Muscle of leg (tissue), 11 donors: Measurements from ENCODE around the gene TAF6L. TPM values are rescaled to one million over a fixed set of nuclear protein-coding genes. Genes with fewer than 3 reads are reported as not detected.
A peak's percentile ranks its signal among the peaks of the same experiment; 100 is the strongest.
"Not testable (repeated sequence)": the region's sequence is repeated elsewhere in the genome, so short reads cannot be mapped to it uniquely, and the experiment has no call there.

Experiments
- DNase-seq: peaks from one replicate; pipeline ENCODE4 v3.0.0; 2013
- H3K27ac ChIP-seq: one replicate; pipeline ENCODE4 v1.5.1; 2013; ENCODE audit warnings: mild to moderate bottlenecking, low read length, control low read depth
- H3K27me3 ChIP-seq: one replicate; pipeline ENCODE4 v1.6.1; 2013; ENCODE audit warnings: low read length; ENCODE audit not compliant: control insufficient read depth, insufficient read depth
- H3K36me3 ChIP-seq: one replicate; pipeline ENCODE4 v1.6.1; 2013; ENCODE audit warnings: low read length; ENCODE audit not compliant: control insufficient read depth, insufficient read depth
- H3K4me1 ChIP-seq: one replicate; pipeline ENCODE4 v1.6.1; 2013; ENCODE audit warnings: low read length; ENCODE audit not compliant: control insufficient read depth, insufficient read depth
- H3K4me3 ChIP-seq: one replicate; pipeline ENCODE4 v1.5.1; 2013; ENCODE audit warnings: low read length, control low read depth
- H3K9me3 ChIP-seq: replicated peaks from 2 replicates; pipeline ENCODE4 v1.6.1; 2013; ENCODE audit warnings: low read depth, low read length; ENCODE audit not compliant: control insufficient read depth
- WGBS: methylation state at CpG from one replicate; pipeline ENCODE4 v1.1.5; 2013; ENCODE audit warnings: missing lambda C conversion rate; ENCODE audit not compliant: insufficient coverage; 5-methylcytosine and 5-hydroxymethylcytosine counted together
- polyA plus RNA-seq, 8 donors: library from polyadenylated mRNA; unstranded; fragments of 120-200 nt; gene quantifications; one replicate each; pipeline versions ENCODE4 v1.2.1 to v1.2.3, GENCODE V29; 2013; ENCODE audit warnings: inconsistent platforms in 1 of 8, low replicate concordance in 1 of 8; ENCODE audit not compliant: insufficient read length in 8 of 8, insufficient read depth in 1 of 8
- total RNA-seq: library from RNA; stranded (reverse); fragments of 120-200 nt; gene quantifications from one replicate; pipeline ENCODE4 v1.2.4, GENCODE V29; 2013

The TAF6L gene
- total and polyA plus RNA-seq, 9 donors, result 12.7 to 21.5 (median 17.2) TPM

DNA sequence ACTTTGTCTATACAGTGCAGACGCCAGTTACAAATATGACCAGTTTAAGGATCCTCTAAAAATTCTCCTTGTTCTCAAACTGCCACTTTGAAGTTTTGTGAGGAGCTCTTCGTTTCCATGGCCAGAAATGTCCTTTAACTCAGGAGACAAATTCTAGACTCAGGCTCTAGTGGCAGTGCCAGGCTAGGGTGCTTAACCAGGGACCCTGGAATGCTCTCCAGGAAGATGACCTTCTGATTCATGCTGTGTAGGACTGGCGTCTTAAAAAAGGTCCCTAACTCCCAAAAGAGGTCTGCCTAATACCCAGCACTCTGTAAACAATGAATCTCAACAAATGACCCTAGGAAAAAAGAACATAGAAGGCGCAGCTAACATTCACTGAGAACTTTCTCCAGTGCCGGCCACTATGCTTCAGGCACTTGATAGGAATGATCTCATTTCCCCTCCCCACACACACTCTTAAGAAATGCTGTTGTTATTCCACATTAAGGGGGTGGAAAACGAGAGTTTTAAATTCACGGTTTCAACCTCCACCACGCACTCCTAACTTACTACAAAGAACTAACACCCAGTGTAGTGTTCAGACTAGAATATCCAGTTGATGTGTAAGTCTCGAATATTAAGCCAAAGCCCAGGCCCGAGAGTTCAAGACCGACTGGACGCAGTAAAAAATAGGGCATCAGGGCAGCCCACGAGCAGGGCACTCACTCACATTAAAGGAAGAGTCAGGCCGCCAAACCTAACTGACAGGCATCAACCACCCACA, 33.3 kb downstream of the TAF6L start:
- DNase-seq, result peak; percentile 48
- Histone ChIP-seq H3K9me3 (no peaks in the 10 kb centered on the region), H3K27ac (peak overlapping the region; percentile 93), H3K4me3 (peak overlapping the region; percentile 69), H3K36me3 (peaks cover 49% of the 10 kb centered on the region), H3K4me1 (peaks cover 31% of the 10 kb centered on the region), H3K27me3 (no peaks in the 10 kb centered on the region)
- WGBS, result 0% methylated on average over 6 of the region's 14 CpGs

DNA sequence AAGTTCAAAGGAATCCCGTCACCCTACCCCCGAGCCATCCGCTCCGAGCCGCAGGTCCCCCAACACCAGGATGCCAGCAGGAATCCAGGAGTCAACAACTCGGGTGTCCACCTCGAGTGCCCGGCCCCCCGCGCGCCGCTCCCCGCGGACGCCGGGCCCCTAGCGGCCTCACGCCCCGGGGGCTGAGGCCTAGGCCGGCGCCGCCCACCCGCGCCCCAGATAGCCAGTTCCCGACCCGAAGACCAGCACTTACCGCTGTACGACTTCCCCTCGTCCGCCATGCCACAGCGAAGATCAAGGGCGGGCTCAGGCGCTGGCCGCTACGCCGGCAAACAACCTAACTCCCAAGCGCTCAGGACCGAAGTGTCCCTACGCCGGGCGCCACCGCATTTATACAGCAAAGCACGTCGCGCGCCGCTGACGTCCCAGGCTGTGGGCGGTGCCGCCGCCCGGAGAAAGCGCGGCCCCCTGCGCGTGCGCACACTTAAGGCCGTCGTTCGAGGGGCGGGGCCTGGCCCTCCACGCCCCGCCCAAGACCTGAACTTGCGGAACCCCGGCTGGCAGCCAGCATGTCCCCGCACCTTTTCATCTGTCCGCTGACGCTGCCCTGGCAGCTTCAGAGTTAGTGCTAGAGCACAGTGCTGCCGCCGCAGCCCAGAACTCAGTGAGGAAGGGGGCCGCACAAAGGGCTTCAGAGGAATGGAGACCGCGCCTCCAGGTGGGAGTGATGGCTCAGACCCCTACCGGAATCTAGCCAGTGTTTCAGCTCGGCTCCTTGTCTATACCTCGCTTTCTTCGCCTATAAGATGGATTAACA, 34.1 kb downstream of the TAF6L start, which contains the start of gene NXF1:
TSS of gene NXF1 (minus strand) at position 365 of the 817 bp plus-strand sequence. CDS start at position 281, 84 bp downstream.
- H3K9me3 ChIP-seq, result no peaks in the 10 kb centered on the region
- H3K27ac ChIP-seq, result peak within 1 kb of the TSS; percentile 93
- whole genome bisulfite sequencing, result under 1% methylated on average over 73 of the region's 77 CpGs
- DNase-seq, result peak; percentile 97
- H3K4me3 ChIP-seq, result peak within 1 kb of the TSS; percentile 69
- peaks cover 31% of the 10 kb centered on the region for H3K4me1 ChIP-seq
- no peaks in the 10 kb centered on the region for H3K27me3 ChIP-seq
- H3K36me3 ChIP-seq, result peaks cover 42% of the 10 kb centered on the region

DNA sequence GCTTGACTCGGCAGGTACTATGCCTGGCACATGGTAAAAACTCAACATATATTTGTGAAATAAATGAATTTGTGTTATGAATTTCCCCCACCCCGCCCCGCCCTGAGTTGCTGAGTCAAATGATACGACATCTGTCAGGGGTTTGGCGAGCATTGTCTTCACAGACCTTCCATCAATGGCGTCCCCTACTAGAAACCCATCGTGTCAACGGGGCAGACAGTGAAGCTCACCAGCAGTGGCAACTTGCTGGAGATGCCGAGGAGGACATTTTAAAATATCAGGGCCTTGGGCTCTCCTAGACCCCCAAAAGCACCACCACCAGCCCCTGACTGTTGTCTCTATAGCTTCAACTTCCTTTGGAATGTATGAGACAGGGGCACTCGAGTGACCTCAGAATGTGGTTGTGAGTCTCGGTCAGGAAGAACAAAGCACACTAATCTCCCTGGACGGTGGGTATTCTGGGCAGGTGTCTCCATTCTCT, 34.8 kb downstream of the TAF6L start:
- DNase-seq, result peak; percentile 39
- Histone ChIP-seq H3K4me3 (peak overlapping the region; percentile 69), H3K27me3 (no peaks in the 10 kb centered on the region), H3K36me3 (peaks cover 34% of the 10 kb centered on the region), H3K9me3 (no peaks in the 10 kb centered on the region), H3K27ac (peak overlapping the region; percentile 87), H3K4me1 (peaks cover 31% of the 10 kb centered on the region)
- WGBS, result 19% methylated on average over 8 of the region's 12 CpGs

DNA sequence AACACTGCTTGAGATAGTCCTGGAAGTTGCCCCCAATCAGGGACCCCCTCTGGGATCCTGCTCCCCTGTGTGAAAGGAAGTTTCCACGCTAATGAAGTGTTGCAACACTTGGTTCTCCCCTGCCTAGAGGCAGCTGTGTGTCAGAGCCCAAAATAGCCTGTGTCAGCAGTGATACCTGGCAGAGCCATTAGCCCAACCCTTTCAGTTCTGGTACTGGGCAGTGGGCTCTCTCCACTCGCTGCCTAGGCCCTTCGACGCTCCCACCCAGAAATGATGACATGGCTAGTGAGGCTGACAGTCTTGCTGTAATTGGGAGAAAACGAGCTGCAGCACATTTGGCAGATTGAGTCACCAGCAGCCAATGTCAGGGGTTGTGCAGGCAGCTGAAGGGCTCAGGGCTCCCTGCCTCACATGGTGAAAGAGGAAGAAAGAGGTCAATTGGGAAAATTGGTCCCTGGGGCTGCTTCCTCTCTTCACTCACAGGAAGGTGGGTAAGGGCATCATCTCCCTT, 35.5 kb downstream of the TAF6L start:
- Histone ChIP-seq H3K4me3 (no peak overlapping the region), H3K36me3 (peaks cover 28% of the 10 kb centered on the region), H3K27ac (peak overlapping the region; percentile 87), H3K9me3 (no peaks in the 10 kb centered on the region), H3K27me3 (no peaks in the 10 kb centered on the region), H3K4me1 (peaks cover 31% of the 10 kb centered on the region)
- peak; percentile 45 for DNase-seq
- 60% methylated on average over 3 of the region's 5 CpGs for WGBS

DNA sequence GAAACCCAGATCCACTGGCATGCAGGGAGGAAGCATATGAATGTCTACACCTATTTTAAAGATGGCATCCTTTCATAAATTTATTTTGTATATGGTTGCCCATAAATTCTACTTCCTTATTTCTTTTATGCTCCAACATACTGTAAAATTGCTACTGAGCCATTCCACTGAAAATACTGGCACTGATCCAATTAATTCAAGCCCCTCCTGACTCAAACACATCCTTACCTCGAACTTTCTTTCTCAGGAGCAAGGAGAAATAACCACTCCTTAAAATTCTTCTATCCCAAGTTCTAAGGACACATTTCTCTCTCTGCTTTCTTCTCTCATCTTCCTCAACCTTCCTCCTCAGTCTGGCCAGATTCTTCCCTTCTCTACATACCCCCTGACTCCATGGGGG, 39.6 kb downstream of the TAF6L start:
- Histone ChIP-seq H3K27me3 (no peaks in the 10 kb centered on the region), H3K27ac (no peak overlapping the region), H3K36me3 (peaks cover 23% of the 10 kb centered on the region), H3K9me3 (no peaks in the 10 kb centered on the region), H3K4me3 (no peak overlapping the region), H3K4me1 (peaks cover 16% of the 10 kb centered on the region)
- 15% methylated on average over 1 of the region's 1 CpG for WGBS
- no peak for DNase-seq

DNA sequence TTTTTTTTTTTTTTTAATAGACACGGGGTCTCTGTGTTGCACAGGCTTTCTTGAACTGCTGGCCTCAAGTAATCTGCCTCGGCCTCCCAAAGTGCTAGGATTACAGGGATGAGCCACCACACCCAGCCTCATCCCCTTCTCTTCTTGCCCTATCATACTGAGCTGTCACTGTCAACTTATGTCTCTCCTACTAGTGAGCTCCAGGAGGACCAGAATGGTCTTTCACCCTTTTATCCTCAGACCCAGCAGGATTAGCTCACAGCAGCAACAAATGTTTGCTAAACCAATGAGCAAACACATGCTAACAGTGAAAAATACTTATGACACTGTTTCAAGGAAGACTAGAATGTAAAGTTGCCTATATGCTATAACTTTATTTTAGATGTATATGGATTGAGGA, 40.5 kb downstream of the TAF6L start:
- Histone ChIP-seq H3K27ac (no peak overlapping the region), H3K4me1 (peaks cover 7% of the 10 kb centered on the region)

DNA sequence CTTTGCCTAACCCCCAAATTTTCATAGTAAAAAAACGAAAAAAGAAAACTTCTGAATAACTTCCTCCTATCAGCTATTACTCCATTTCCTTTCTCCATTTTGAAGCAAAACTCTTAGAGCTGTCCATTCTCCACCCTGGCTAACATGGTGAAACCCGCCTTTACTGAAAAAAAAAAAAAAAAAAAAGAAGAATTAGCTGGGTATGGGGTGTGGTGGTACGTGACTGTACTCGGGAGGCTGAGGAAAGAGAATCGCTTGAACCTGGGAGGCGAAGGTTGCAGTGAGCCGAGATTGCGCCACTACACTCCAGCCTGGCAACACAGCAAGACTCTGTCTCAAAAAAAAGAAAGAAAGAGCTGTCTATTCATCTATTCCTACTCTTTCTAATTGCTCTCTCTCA, 45.4 kb downstream of the TAF6L start:
- H3K4me1 ChIP-seq, result no peaks in the 10 kb centered on the region
- H3K27ac ChIP-seq, result no peak overlapping the region
- H3K36me3 ChIP-seq, result peaks cover 48% of the 10 kb centered on the region
- no peaks in the 10 kb centered on the region for H3K9me3 ChIP-seq
- H3K27me3 ChIP-seq, result no peaks in the 10 kb centered on the region
- no peak overlapping the region for H3K4me3 ChIP-seq
- no peak for DNase-seq
- 83% methylated on average over 1 of the region's 8 CpGs for WGBS

More for the DNA sequence above, 40.5 kb downstream of the TAF6L start:
- Histone ChIP-seq H3K4me3 (no peak overlapping the region), H3K9me3 (no peaks in the 10 kb centered on the region), H3K27me3 (no peaks in the 10 kb centered on the region), H3K36me3 (peaks cover 30% of the 10 kb centered on the region)
- WGBS, result 86% methylated on average over 1 of the region's 2 CpGs
- DNase-seq, result no peak

DNA sequence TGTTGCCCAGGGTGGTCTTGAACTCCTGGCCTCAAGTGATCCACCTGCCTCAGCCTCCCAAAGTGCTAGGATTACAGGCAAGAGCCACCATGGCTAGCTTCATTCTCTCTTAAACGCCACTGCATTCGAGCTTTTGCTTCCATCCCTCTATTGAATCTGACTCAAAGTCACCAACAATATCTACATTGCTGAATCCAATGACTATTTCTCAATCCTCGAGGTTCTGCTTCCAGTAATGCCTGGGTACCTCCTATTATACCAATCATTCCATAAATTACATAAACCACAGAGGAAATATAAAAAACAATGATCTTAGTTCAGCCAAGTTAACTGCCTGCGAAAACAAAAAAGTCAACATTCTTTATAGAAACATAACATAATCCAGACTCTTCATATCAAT, 45.9 kb downstream of the TAF6L start:
- Histone ChIP-seq H3K9me3 (no peaks in the 10 kb centered on the region), H3K4me1 (no peaks in the 10 kb centered on the region), H3K36me3 (peaks cover 53% of the 10 kb centered on the region), H3K27ac (no peak overlapping the region), H3K4me3 (no peak overlapping the region), H3K27me3 (no peaks in the 10 kb centered on the region)
- 97% methylated on average over 2 of the region's 4 CpGs for WGBS
- no peak for DNase-seq

DNA sequence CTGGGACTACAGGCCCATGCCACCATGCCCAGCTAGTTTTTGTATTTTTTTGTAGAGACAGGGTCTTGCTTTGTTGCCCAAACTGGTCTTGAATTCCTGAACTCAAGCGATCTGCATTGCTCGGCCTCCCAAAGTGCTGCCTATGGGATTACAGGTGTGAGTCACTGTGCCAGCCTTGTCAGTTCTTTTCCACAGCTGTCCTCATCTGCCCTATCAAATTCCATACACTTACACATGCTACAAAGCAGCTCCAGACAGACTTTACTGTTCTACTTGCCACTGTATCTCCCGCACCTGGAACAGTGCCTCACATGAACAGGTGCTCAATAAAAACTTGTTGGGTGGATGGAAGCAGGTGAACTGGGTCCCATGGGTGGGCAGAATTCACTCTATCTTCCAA, 52.5 kb downstream of the TAF6L start:
- no peak overlapping the region for H3K4me3 ChIP-seq
- H3K27me3 ChIP-seq, result no peaks in the 10 kb centered on the region
- 90% methylated on average over 2 of the region's 3 CpGs for WGBS
- DNase-seq, result no peak
- H3K36me3 ChIP-seq, result peaks cover 78% of the 10 kb centered on the region
- no peaks in the 10 kb centered on the region for H3K9me3 ChIP-seq
- no peak overlapping the region for H3K27ac ChIP-seq
- H3K4me1 ChIP-seq, result no peaks in the 10 kb centered on the region

DNA sequence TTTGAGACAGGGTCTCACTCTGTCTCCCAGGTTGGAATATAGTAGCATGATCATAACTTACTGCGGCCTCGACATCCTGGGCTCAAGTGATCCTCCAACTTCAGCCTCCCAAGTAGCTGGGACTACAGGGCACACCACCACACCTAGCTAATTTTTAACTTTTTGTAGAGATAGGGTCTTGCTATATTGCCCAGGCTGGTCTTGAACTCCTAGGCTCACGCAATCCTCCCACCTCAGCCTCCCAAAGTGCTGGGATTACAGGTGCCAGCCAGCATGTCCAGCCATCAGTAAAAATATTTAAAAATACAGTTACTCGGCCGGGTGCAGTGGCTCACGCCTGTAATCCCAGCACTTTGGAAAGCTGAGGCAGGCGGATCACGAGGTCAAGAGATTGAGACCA, 56.9 kb downstream of the TAF6L start:
- Histone ChIP-seq H3K4me1 (peaks cover 22% of the 10 kb centered on the region), H3K36me3 (peaks cover 48% of the 10 kb centered on the region)
- not testable (repeated sequence) for H3K27ac ChIP-seq, DNase-seq, H3K4me3 ChIP-seq, H3K27me3 ChIP-seq, H3K9me3 ChIP-seq
- 86% methylated on average over 1 of the region's 8 CpGs for WGBS
